C4-2B (cell line): ENCODE measurements around the gene ARMCX5.

ENCODE experiments used
- ZFX ChIP-seq: fragments of 450-650 bp; IDR thresholded peaks from 2 replicates; pipeline ENCODE4 v1.6.1; 2017
- TF ChIP-seq, protein P1 (sequence below): fragments of 450-650 bp; conservative IDR thresholded peaks from 2 replicates; pipeline ENCODE4 v1.5.1; 2017; ENCODE audit warnings: mild to moderate bottlenecking

DNA sequence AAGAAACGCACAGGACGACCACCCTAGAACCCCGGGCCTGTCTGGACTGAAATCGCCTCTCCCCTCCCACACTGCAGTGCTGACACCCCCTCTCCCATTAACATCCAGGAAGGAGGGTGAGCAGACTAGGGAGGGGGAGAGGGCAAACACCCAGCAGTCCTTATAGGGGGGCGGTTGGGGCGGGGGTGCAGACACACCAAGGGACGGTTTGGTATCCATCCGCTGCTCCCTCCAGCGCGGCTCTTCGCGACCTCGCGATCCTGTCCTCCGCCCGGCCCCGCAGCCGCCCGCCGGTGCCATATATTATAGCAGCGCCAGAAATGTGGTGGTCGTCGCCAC lies 51.6 kb downstream of the ARMCX5 start:
- TF ChIP-seq, protein P1, sequence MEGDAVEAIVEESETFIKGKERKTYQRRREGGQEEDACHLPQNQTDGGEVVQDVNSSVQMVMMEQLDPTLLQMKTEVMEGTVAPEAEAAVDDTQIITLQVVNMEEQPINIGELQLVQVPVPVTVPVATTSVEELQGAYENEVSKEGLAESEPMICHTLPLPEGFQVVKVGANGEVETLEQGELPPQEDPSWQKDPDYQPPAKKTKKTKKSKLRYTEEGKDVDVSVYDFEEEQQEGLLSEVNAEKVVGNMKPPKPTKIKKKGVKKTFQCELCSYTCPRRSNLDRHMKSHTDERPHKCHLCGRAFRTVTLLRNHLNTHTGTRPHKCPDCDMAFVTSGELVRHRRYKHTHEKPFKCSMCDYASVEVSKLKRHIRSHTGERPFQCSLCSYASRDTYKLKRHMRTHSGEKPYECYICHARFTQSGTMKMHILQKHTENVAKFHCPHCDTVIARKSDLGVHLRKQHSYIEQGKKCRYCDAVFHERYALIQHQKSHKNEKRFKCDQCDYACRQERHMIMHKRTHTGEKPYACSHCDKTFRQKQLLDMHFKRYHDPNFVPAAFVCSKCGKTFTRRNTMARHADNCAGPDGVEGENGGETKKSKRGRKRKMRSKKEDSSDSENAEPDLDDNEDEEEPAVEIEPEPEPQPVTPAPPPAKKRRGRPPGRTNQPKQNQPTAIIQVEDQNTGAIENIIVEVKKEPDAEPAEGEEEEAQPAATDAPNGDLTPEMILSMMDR = no peak
- no peak for TF ChIP-seq ZFX
